K562 (cell line): ENCODE data around the gene SNW1.

ENCODE experiments used
- PCBP1 ChIP-seq: fragments of 200-400 bp; formaldehyde crosslinking; IDR thresholded peaks from 2 replicates; pipeline ENCODE4 v1.6.1; 2018; ENCODE audit warnings: mild to moderate bottlenecking, low read depth, low read length; ENCODE audit not compliant: poor library complexity, severe bottlenecking
- RAD51 ChIP-seq: fragments of 450-650 bp; IDR thresholded peaks from 2 replicates; pipeline ENCODE4 v1.7.1; 2016; ENCODE audit warnings: low read depth, mild to moderate bottlenecking, borderline replicate concordance
- RBM39 ChIP-seq: fragments of 200-400 bp; formaldehyde crosslinking; optimal IDR thresholded peaks from 2 replicates; pipeline ENCODE3; 2018; ENCODE audit warnings: low read depth, low read length
- TF ChIP-seq, protein P1 (sequence below), 2 experiments: fragments of 450-650 bp; formaldehyde crosslinking in 1 of 2; IDR thresholded peaks; 2 replicates each; pipeline versions ENCODE4 v1.4.0 to v1.6.1; 2014 to 2020; ENCODE audit warnings: mild to moderate bottlenecking in 2 of 2, borderline replicate concordance in 1 of 2, low read depth in 1 of 2

DNA sequence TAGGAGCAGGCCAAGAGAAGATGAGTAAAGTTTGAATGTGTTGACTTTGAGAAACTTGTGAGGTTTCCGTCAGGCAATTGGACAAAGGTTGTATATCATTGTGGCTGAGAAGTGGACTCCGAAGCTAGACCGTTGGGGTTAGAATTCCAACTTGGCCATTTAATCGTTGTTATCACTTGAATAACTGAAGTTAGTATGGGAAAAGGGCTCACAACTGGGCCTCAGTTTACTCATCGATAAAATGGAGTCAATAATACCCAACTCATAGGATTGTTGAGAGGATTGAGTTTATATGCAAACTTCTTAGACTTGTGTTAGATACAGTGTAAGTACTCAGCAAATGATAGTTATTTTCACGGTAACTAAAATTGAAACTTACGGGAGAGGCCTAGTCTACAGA lies 52.2 kb downstream of the SNW1 start:
- TF ChIP-seq, protein P1, sequence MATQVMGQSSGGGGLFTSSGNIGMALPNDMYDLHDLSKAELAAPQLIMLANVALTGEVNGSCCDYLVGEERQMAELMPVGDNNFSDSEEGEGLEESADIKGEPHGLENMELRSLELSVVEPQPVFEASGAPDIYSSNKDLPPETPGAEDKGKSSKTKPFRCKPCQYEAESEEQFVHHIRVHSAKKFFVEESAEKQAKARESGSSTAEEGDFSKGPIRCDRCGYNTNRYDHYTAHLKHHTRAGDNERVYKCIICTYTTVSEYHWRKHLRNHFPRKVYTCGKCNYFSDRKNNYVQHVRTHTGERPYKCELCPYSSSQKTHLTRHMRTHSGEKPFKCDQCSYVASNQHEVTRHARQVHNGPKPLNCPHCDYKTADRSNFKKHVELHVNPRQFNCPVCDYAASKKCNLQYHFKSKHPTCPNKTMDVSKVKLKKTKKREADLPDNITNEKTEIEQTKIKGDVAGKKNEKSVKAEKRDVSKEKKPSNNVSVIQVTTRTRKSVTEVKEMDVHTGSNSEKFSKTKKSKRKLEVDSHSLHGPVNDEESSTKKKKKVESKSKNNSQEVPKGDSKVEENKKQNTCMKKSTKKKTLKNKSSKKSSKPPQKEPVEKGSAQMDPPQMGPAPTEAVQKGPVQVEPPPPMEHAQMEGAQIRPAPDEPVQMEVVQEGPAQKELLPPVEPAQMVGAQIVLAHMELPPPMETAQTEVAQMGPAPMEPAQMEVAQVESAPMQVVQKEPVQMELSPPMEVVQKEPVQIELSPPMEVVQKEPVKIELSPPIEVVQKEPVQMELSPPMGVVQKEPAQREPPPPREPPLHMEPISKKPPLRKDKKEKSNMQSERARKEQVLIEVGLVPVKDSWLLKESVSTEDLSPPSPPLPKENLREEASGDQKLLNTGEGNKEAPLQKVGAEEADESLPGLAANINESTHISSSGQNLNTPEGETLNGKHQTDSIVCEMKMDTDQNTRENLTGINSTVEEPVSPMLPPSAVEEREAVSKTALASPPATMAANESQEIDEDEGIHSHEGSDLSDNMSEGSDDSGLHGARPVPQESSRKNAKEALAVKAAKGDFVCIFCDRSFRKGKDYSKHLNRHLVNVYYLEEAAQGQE (IDR thresholded peaks at IDR 0.05; ENCODE audit: borderline replicate concordance), result no peak
- TF ChIP-seq, protein P1 (CRISPR knock-in tag; IDR thresholded peaks at IDR 0.05; ENCODE audit: low read depth), result no peak
- TF ChIP-seq RBM39 (no peak), PCBP1 (no peak), RAD51 (no peak)
